Subcutaneous preadipocyte (primary cell): ENCODE data around the gene PPP1R3E. TPM values are rescaled to one million over a fixed set of nuclear protein-coding genes. Genes with fewer than 3 reads are reported as not detected.

ENCODE experiments used
- small RNA-seq: library from RNA; depleted of rRNA; stranded (forward); fragments of <200 nt; gene quantifications from one replicate; pipeline ENCODE3, GENCODE V24; 2012
- total RNA-seq: library from RNA; depleted of rRNA; stranded (reverse); fragments of >200 nt; gene quantifications from 2 replicates; pipeline ENCODE4 v1.2.3, GENCODE V29; 2012

The PPP1R3E gene, protein sequence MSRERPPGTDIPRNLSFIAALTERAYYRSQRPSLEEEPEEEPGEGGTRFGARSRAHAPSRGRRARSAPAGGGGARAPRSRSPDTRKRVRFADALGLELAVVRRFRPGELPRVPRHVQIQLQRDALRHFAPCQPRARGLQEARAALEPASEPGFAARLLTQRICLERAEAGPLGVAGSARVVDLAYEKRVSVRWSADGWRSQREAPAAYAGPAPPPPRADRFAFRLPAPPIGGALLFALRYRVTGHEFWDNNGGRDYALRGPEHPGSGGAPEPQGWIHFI
- total RNA-seq, result 3.7 and 4.3 TPM in 2 replicates

DNA sequence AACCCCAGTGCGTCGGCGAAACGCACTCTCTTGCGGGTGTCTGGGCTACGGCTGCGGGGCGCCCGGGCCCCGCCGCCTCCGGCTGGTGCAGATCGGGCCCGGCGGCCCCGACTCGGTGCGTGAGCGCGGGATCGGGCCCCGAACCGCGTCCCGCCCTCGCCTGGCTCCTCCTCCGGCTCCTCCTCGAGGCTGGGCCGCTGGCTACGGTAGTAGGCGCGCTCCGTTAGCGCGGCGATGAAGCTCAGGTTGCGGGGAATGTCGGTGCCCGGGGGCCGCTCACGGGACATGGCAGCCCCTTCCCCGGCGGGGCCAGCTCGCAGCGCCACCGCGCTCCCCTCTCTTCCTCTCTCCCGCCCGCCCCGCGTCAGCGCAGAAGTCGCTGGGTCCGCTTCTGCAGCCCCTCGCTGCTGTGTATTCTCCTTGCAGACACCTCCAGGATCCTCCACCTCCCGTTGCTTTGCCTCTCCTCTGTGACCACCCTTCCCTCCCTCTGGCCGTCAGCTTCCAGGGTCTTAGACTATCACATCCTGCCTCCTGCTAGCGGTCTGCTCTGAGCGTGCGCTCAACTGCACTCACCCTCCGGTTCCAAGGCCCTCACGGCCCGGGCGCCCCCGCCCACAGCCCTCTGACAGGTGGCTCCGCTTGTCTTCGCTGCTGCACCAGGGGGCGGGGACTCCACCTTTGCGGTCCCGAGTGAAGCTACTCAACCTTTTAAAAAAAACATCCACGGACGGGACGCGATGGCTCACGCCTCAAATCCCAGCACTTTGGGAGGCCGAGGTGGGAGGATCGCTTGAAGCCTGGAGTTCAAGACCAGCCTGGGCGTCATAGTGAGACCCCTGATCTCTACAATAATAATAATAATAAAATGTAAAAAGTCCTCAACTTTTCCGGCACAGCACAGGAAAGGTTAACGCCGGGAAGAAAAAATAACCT lies at the start of gene PPP1R3E:
Gene PPP1R3E, minus strand, starts transcription at position 570 of the 936 bp plus-strand sequence. Its CDS starts 283 bp downstream, at position 287.

DNA sequence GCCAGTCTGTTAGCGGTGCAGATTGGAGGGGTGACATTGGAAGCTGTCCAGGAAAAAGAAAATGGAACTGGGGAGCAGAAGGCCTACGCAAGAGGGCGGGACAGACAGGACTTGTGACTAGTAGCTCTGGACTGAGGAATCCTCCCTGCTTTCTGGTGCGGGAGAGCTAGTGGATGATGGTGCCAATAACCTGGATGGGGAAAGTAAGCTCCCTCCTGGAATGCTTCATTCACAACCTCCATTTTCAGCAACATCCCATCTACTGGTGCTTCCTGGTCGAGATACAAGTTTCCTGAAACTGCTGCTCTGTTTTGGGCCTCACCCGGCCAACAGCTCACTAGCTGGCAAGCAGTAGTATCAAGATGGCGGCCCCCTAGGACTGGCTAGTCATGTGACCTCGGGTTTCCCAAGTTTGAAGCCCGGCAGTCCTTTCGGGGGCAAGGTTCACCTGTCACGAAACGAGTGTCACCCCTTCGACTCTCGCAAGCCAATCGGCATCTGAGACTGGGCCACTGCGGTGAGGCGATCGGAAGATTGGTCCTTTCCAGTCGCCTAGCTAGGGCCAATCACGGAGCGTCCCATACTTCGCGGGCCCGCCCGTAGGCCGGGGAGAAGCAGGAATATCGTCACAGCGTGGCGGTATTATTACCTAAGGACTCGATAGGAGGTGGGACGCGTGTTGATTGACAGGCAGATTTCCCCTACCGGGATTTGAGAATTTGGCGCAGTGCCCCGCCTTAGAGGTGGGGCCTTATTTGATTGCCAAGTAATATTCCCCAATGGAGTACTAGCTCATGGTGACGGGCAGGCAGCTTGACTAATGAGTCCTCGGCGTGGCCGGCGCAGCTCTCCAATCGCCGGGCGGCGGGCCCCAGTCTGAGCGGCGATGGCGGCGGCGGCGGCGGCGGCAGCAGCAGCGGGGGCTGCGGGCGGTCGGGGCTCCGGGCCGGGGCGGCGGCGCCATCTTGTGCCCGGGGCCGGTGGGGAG lies 18.2 kb upstream of the PPP1R3E start, which contains the start of gene PABPN1:
Gene PABPN1, plus strand, starts transcription at position 874 of the 988 bp plus-strand sequence. Its CDS starts 13 bp downstream, at position 887.

DNA sequence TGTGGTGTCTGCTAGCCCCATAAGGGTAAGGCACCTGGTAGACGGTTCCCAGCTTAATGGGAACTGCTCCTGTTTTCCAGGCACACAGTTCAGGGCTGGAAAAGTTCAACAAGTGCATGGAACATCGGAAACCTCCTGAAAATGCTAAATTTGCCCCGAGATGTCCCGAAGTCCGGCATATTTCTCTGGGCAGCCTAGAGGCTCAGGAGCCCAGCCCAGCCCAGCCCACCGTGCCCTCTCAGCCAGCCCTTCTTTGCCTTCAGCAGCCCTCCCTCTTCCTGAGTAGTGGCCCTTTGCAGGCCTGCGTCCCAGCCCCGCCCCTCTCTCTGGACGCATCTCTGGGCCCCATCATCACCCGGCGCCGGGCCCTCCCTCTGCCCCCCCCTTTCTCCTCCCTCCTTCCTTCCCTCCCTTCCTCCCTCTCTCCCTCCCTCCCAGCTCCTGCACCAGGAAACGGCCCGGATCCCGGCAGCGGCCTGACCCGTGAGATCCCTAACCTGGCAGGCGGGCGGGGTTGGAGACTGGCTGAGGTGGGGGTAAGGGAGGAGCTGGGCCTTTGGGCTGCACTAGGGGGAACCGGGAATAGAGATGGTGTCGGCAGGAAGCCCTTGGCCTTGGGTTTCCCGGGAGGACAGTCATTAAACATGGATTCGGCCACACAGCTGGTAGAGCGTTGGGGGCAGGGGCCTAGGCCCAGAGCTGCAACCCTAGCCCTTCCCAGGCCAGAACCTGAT lies 3.9 kb upstream of the PPP1R3E start, which contains the start of gene BCL2L2:
Gene BCL2L2, plus strand, starts transcription at position 422 of the 734 bp plus-strand sequence. CDS start 935 bp downstream, outside the sequence.

DNA sequence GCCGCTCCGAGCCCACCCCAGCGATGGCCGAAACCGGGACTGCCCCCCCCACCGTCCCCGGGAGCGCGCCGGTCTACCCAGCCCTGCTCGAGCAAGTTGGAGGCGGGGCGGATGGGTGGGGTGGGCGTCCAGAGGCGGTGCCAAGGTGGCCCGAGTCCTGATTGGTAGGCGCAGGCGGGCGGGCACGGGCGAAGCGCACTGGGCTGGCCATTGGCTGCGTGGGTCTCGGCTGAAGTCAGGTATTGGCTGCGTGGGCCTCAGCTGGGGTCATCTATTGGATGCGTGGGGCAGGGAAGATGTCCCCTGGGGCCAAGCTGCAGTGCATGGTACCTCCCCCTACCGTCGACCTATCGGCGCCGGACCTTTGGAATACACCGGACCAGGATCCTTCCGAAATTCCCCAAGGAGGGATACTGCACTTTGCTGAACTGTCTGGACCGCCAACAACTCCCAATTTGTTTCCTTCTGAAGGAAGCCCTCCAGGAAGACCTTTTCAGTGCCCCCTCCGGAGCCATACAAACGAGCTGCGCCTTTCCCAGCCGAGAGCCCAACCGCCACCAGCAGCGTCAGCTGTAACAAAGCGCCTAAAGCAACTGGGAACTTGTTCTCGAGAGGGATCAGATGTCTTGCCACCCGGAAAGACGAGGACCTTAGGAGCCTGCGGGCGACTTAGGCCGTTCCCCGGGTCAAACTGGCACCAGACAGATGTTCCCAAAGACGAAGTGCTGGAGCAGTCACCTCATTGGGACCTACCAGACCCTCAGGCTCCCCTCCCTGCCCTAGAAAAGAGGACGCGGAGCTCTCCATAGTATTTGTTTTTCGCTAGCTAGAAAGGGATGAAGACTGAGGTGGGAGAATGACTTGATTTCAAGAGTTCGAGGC lies 16.4 kb downstream of the PPP1R3E start, which contains the start of gene HOMEZ:
Gene HOMEZ, minus strand, starts transcription at position 113 of the 882 bp plus-strand sequence. CDS start 180 bp downstream, outside the sequence.

Small RNA genes within 50 kb of the gene (small RNA-seq; reads per million reads assigned to genes)
- gene RNU6-1046P, result not detected

Other genes with a start within 250 kb of the PPP1R3E start
- 2.2 and 3.3 TPM in 2 replicates for gene CDH24, start 245.3 kb downstream of the PPP1R3E start, total RNA-seq
- gene ACIN1, start 207.7 kb downstream of the PPP1R3E start, total RNA-seq, result 80.5 and 100 TPM in 2 replicates
- gene C14orf119, start 207.4 kb downstream of the PPP1R3E start, total RNA-seq, result 46.9 and 51.8 TPM in 2 replicates
- gene CIROP, start 197.9 kb downstream of the PPP1R3E start, total RNA-seq, result not detected in 2 replicates
- not detected in 2 replicates for gene CEBPE, start 183.6 kb downstream of the PPP1R3E start, total RNA-seq
- gene SLC7A8, start 119.2 kb downstream of the PPP1R3E start, total RNA-seq, result 2.2 and 3.3 TPM in 2 replicates
- not detected in 2 replicates for gene RNF212B, start 64.9 kb downstream of the PPP1R3E start, total RNA-seq
- gene HOMEZ, start 16.7 kb downstream of the PPP1R3E start, total RNA-seq, result 5.7 and 7.7 TPM in 2 replicates
- gene BCL2L2, start 4.0 kb upstream of the PPP1R3E start, total RNA-seq, result 12.5 and 16.8 TPM in 2 replicates
- 52.4 and 55.9 TPM in 2 replicates for gene PABPN1, start 18.6 kb upstream of the PPP1R3E start, total RNA-seq
- gene SLC22A17, start 50.0 kb upstream of the PPP1R3E start, total RNA-seq, result 5.3 and 9.9 TPM in 2 replicates
- 0.59 and 1.1 TPM in 2 replicates for gene EFS, start 62.3 kb upstream of the PPP1R3E start, total RNA-seq
- not detected in 2 replicates for gene IL25, start 70.0 kb upstream of the PPP1R3E start, total RNA-seq
- not detected in 2 replicates for gene CMTM5, start 74.2 kb upstream of the PPP1R3E start, total RNA-seq
- gene MYH6, start 105.4 kb upstream of the PPP1R3E start, total RNA-seq, result not detected in 2 replicates
- gene MYH7, start 132.8 kb upstream of the PPP1R3E start, total RNA-seq, result not detected in 2 replicates
- gene NGDN, start 166.8 kb upstream of the PPP1R3E start, total RNA-seq, result 30.5 and 32.8 TPM in 2 replicates
- gene ZFHX2, start 248.9 kb upstream of the PPP1R3E start, total RNA-seq, result 0.20 and 0.73 TPM in 2 replicates